Measurements from ENCODE around the gene PARP9.

DNA sequence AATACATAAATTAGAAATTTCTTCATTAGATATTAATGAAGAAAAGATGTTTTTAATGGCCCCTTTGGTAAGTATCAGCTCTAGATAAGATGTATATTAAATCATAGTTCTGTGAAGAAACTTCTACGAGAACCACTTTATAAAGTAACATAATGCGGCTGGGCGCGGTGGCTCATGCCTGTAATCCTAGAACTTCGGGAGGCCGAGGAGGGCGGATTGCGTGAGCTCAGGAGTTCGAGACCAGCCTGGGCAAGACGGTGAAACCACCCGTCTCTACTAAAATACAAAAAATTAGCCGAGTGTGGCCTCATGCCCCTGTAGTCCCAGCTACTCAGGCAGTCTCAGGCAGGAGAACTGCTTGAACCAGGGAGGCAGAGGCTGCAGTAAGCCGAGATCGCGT lies 51.8 kb downstream of the PARP9 start:
- TF ChIP-seq CTCF (IDR thresholded peaks at IDR 0.05; ENCODE audit: low read length) (no peak), EZH2 (IDR thresholded peaks at IDR 0.05; ENCODE audit: borderline replicate concordance, low read length) (no peak)

Measured in OCI-LY1 (cell line).